HCT116 (cell line): ENCODE measurements around the gene COA3. TPM values are rescaled to one million over a fixed set of nuclear protein-coding genes. Genes with fewer than 3 reads are reported as not detected.

Experiments
- ATAC-seq: fragments of 200-7000 bp; cut with Tn5 transposase; 2 replicates; pipeline ENCODE4 v1.9.1; 2020; ENCODE audit warnings: mild to moderate bottlenecking, moderate library complexity
- BruUV-seq: library from RNA; stranded (reverse); fragments of 400-500 nt; replicated peaks from 2 replicates; lab custom pipeline; 2021; lab: Mats Ljungman, UMichigan
- CTCF ChIA-PET: fragments of 300-600 bp; sonication (Branson Sonifier 250); formaldehyde crosslinking; loops from one replicate; lab custom pipeline; 2021; ENCODE audit warnings: antibody characterized with exemption; lab: Charles Lee
- POLR2A ChIA-PET: fragments of 300-600, 350-600 bp; sonication (Branson Sonifier 250); formaldehyde crosslinking; loops from one replicate; lab custom pipeline; 2021; ENCODE audit warnings: antibody characterized with exemption; lab: Charles Lee
- RAD21 ChIA-PET, 2 experiments: fragments of 300-600 bp; sonication (Branson Sonifier 250); formaldehyde crosslinking; loops; one replicate each; lab custom pipeline; 2023; ENCODE audit warnings: low total read pairs in 2 of 2; ENCODE audit not compliant: uncharacterized antibody in 2 of 2, unreplicated experiment in 2 of 2, low non-redundant PET in 1 of 2; lab: Charles Lee
- DNase-seq: peaks from one replicate; pipeline ENCODE4 v3.0.0-alpha.2; 2010; ENCODE audit warnings: low read depth, low spot score
- H2AFZ ChIP-seq: fragments of 200-600 bp; shearing (Covaris generic), sonication (generic); 2 replicates; pipeline ENCODE4 v1.6.1; 2017; ENCODE audit warnings: low read depth, mixed run types, mixed read lengths, antibody characterized with exemption, low read length; ENCODE audit not compliant: poor library complexity, severe bottlenecking
- H3K27ac ChIP-seq: 2 replicates; pipeline ENCODE4 v1.5.1; 2012; ENCODE audit warnings: low read depth, low read length
- H3K27me3 ChIP-seq: fragments of 200-600 bp; sonication (generic); 2 replicates; pipeline ENCODE4 v1.6.1; 2016; ENCODE audit warnings: mixed run types, low read length, mixed read lengths; ENCODE audit not compliant: insufficient read depth
- H3K36me3 ChIP-seq, 2 experiments: fragments of 200-500 bp in 1 of 2; fragments of 200-600 bp in 1 of 2; sonication (Bioruptor generic) in 1 of 2; sonication (generic) in 1 of 2; 2 replicates each; pipeline versions ENCODE4 v1.5.1 to v1.6.1; 2014 to 2016; ENCODE audit warnings: low read length in 2 of 2, inconsistent platforms in 1 of 2, mixed read lengths in 1 of 2, mixed run types in 1 of 2; ENCODE audit not compliant: insufficient read depth in 2 of 2, control insufficient read depth in 1 of 2
- H3K4me1 ChIP-seq, 2 experiments: fragments of 200-600 bp in 1 of 2; sonication (generic) in 1 of 2; 2 replicates each; pipeline versions ENCODE4 v1.5.1 to v1.6.1; 2012 to 2017; ENCODE audit warnings: low read length in 2 of 2, inconsistent platforms in 1 of 2, mild to moderate bottlenecking in 1 of 2, mixed read lengths in 1 of 2, mixed run types in 1 of 2, moderate library complexity in 1 of 2; ENCODE audit not compliant: insufficient read depth in 2 of 2, control insufficient read depth in 1 of 2
- H3K4me2 ChIP-seq: fragments of 200-600 bp; sonication (generic); 2 replicates; pipeline ENCODE4 v1.6.1; 2017; ENCODE audit warnings: mixed run types, low read length, mixed read lengths
- H3K4me3 ChIP-seq, 2 experiments: fragments of 200-600 bp in 1 of 2; sonication (generic) in 1 of 2; replicated peaks in 1 of 2; 2 replicates each; pipeline ENCODE4 v1.5.1; 2011 to 2016; ENCODE audit warnings: low read length in 2 of 2, control low read depth in 1 of 2, low read depth in 1 of 2, mild to moderate bottlenecking in 1 of 2, mixed read lengths in 1 of 2, mixed run types in 1 of 2
- H3K79me2 ChIP-seq: fragments of 200-600 bp; sonication (generic); 2 replicates; pipeline ENCODE4 v1.6.1; 2017; ENCODE audit warnings: mild to moderate bottlenecking, mixed run types, low read length, moderate library complexity, mixed read lengths; ENCODE audit not compliant: insufficient read depth
- H3K9ac ChIP-seq: fragments of 200-600 bp; sonication (generic); 2 replicates; pipeline ENCODE4 v1.6.1; 2016; ENCODE audit warnings: low read length, mixed read lengths
- H3K9me2 ChIP-seq: fragments of 200-600 bp; sonication (generic), shearing (Covaris generic); 2 replicates; pipeline ENCODE4 v1.6.1; 2017; ENCODE audit warnings: mixed run types, mild to moderate bottlenecking, moderate library complexity; ENCODE audit not compliant: insufficient read depth
- H3K9me3 ChIP-seq, 2 experiments: fragments of 200-500 bp in 1 of 2; fragments of 200-600 bp in 1 of 2; sonication (Bioruptor generic) in 1 of 2; sonication (generic) in 1 of 2; 2 replicates each; pipeline ENCODE4 v1.6.1; 2014 to 2017; ENCODE audit warnings: low read length in 2 of 2, mixed read lengths in 2 of 2, inconsistent platforms in 1 of 2, low read depth in 1 of 2, mild to moderate bottlenecking in 1 of 2, mixed run types in 1 of 2, moderate library complexity in 1 of 2; ENCODE audit not compliant: control insufficient read depth in 1 of 2, insufficient read depth in 1 of 2
- H4K20me1 ChIP-seq: fragments of 200-600 bp; sonication (generic), shearing (Covaris generic); 2 replicates; pipeline ENCODE4 v1.6.1; 2017; ENCODE audit warnings: mixed run types, mild to moderate bottlenecking, moderate library complexity; ENCODE audit not compliant: insufficient read depth
- ATF3 ChIP-seq: IDR thresholded peaks from 2 replicates; pipeline ENCODE4 v1.6.1; 2012
- CEBPB ChIP-seq: IDR thresholded peaks from 2 replicates; pipeline ENCODE4 v1.6.1; 2012; ENCODE audit warnings: low read depth
- EGR1 ChIP-seq: IDR thresholded peaks from 2 replicates; pipeline ENCODE4 v1.6.1; 2012; ENCODE audit warnings: low read depth
- ELF1 ChIP-seq: IDR thresholded peaks from 2 replicates; pipeline ENCODE4 v1.6.1; 2012; ENCODE audit warnings: low read depth, borderline replicate concordance
- EZH2phosphoT487 ChIP-seq: fragments of 200-600 bp; IDR thresholded peaks from 2 replicates; pipeline ENCODE4 v1.6.1; 2018; ENCODE audit warnings: antibody characterized with exemption, borderline replicate concordance
- FOSL1 ChIP-seq: IDR thresholded peaks from 2 replicates; pipeline ENCODE4 v1.6.1; 2012; ENCODE audit warnings: low read depth
- JUND ChIP-seq: IDR thresholded peaks from 2 replicates; pipeline ENCODE4 v1.6.1; 2012
- POLR2A ChIP-seq: IDR thresholded peaks from 2 replicates; pipeline ENCODE4 v1.7.0; 2011; ENCODE audit warnings: borderline replicate concordance; ENCODE audit not compliant: insufficient read depth, insufficient read length; ENCODE audit errors: extremely low read depth
- POLR2AphosphoS5 ChIP-seq: IDR thresholded peaks from 2 replicates; pipeline ENCODE4 v1.6.1; 2011; ENCODE audit warnings: mild to moderate bottlenecking, low read depth, low read length, moderate library complexity
- RAD21 ChIP-seq: IDR thresholded peaks from 2 replicates; pipeline ENCODE4 v1.6.1; 2012; ENCODE audit warnings: low read depth, mild to moderate bottlenecking
- SP1 ChIP-seq: IDR thresholded peaks from 2 replicates; pipeline ENCODE4 v1.6.1; 2012; ENCODE audit warnings: low read depth
- SRF ChIP-seq: IDR thresholded peaks from 2 replicates; pipeline ENCODE4 v1.6.1; 2012; ENCODE audit warnings: low read depth
- TCF7L2 ChIP-seq: IDR thresholded peaks from 2 replicates; pipeline ENCODE4 v1.7.0; 2011; ENCODE audit warnings: borderline replicate concordance, inconsistent platforms; ENCODE audit not compliant: insufficient read depth, insufficient read length; ENCODE audit errors: extremely low read depth
- YY1 ChIP-seq: IDR thresholded peaks from 2 replicates; pipeline ENCODE4 v1.6.1; 2011; ENCODE audit warnings: low read length, low read depth, moderate library complexity, mild to moderate bottlenecking; ENCODE audit not compliant: insufficient replicate concordance; ENCODE audit errors: extremely low read depth
- ZFX ChIP-seq: fragments of 450-650 bp; IDR thresholded peaks from 2 replicates; pipeline ENCODE4 v1.6.1; 2017
- intact Hi-C: fragments of 100-400 bp; cut with micrococcal nuclease; formaldehyde crosslinking; loops from 2 replicates; pipeline ENCODE4 v1.10.0; 2022
- total RNA-seq: library from RNA; stranded (reverse); gene quantifications from one replicate; pipeline ENCODE4 v1.2.1, GENCODE V29; 2021; ENCODE audit not compliant: unreplicated experiment
- TF ChIP-seq, protein P1 (sequence below), 3 experiments: fragments of 200-600 bp in 1 of 3; sonication (generic) in 1 of 3; IDR thresholded peaks in 2 of 3; conservative IDR thresholded peaks in 1 of 3; 2 replicates each; pipeline ENCODE4 v1.5.1; 2012 to 2017; ENCODE audit warnings: low read depth in 2 of 3, low read length in 2 of 3, antibody characterized with exemption in 1 of 3, borderline replicate concordance in 1 of 3, control low read depth in 1 of 3, mild to moderate bottlenecking in 1 of 3, mixed read lengths in 1 of 3, mixed run types in 1 of 3, moderate library complexity in 1 of 3; ENCODE audit not compliant: insufficient read depth in 1 of 3
- TF ChIP-seq, protein P2 (sequence below): IDR thresholded peaks from 2 replicates; pipeline ENCODE4 v1.6.1; 2012; ENCODE audit warnings: low read depth
- TF ChIP-seq, protein P3 (sequence below): IDR thresholded peaks from 2 replicates; pipeline ENCODE4 v1.6.1; 2012
- TF ChIP-seq, protein P4 (sequence below): IDR thresholded peaks from 2 replicates; pipeline ENCODE4 v1.6.1; 2011; ENCODE audit warnings: mild to moderate bottlenecking, low read length, moderate library complexity; ENCODE audit not compliant: insufficient replicate concordance; ENCODE audit errors: extremely low read depth

Gene COA3
- total RNA-seq, 1 experiment from 2014 or later = 37.1 TPM

- no peak overlapping the region for H3K9ac ChIP-seq
- H3K4me1 ChIP-seq = no peaks in the 10 kb centered on the region
- no peaks in the 10 kb centered on the region for H3K79me2 ChIP-seq
- no peak overlapping the region for H3K27ac ChIP-seq
- DNase-seq (no peak), ATAC-seq (no peak)
- H3K4me3 ChIP-seq = no peak overlapping the region
- no peak overlapping the region for H3K4me2 ChIP-seq
- no peaks in the 10 kb centered on the region for H3K9me2 ChIP-seq
- H3K9me3 ChIP-seq = no peaks in the 10 kb centered on the region
- no peaks in the 10 kb centered on the region for H3K27me3 ChIP-seq
- intact Hi-C loops = no loop called here
- TF ChIP-seq POLR2AphosphoS5 (no peak), RAD21 (no peak), SP1 (no peak), ELF1 (no peak), EZH2phosphoT487 (no peak), YY1 (no peak), SRF (no peak), CEBPB (no peak), JUND (no peak), EGR1 (no peak), POLR2A (no peak), FOSL1 (no peak), ATF3 (no peak), TCF7L2 (no peak), ZFX (no peak)
- TF ChIP-seq, protein P1, sequence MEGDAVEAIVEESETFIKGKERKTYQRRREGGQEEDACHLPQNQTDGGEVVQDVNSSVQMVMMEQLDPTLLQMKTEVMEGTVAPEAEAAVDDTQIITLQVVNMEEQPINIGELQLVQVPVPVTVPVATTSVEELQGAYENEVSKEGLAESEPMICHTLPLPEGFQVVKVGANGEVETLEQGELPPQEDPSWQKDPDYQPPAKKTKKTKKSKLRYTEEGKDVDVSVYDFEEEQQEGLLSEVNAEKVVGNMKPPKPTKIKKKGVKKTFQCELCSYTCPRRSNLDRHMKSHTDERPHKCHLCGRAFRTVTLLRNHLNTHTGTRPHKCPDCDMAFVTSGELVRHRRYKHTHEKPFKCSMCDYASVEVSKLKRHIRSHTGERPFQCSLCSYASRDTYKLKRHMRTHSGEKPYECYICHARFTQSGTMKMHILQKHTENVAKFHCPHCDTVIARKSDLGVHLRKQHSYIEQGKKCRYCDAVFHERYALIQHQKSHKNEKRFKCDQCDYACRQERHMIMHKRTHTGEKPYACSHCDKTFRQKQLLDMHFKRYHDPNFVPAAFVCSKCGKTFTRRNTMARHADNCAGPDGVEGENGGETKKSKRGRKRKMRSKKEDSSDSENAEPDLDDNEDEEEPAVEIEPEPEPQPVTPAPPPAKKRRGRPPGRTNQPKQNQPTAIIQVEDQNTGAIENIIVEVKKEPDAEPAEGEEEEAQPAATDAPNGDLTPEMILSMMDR (IDR thresholded peaks at IDR 0.05 in 2 of 3, conservative IDR thresholded peaks at IDR 0.05 in 1 of 3; ENCODE audit: borderline replicate concordance in 1 of 3, insufficient read depth in 1 of 3, low read depth in 2 of 3, low read length in 2 of 3) = no peak
- TF ChIP-seq, protein P2, sequence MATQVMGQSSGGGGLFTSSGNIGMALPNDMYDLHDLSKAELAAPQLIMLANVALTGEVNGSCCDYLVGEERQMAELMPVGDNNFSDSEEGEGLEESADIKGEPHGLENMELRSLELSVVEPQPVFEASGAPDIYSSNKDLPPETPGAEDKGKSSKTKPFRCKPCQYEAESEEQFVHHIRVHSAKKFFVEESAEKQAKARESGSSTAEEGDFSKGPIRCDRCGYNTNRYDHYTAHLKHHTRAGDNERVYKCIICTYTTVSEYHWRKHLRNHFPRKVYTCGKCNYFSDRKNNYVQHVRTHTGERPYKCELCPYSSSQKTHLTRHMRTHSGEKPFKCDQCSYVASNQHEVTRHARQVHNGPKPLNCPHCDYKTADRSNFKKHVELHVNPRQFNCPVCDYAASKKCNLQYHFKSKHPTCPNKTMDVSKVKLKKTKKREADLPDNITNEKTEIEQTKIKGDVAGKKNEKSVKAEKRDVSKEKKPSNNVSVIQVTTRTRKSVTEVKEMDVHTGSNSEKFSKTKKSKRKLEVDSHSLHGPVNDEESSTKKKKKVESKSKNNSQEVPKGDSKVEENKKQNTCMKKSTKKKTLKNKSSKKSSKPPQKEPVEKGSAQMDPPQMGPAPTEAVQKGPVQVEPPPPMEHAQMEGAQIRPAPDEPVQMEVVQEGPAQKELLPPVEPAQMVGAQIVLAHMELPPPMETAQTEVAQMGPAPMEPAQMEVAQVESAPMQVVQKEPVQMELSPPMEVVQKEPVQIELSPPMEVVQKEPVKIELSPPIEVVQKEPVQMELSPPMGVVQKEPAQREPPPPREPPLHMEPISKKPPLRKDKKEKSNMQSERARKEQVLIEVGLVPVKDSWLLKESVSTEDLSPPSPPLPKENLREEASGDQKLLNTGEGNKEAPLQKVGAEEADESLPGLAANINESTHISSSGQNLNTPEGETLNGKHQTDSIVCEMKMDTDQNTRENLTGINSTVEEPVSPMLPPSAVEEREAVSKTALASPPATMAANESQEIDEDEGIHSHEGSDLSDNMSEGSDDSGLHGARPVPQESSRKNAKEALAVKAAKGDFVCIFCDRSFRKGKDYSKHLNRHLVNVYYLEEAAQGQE = no peak
- TF ChIP-seq, protein P3, sequence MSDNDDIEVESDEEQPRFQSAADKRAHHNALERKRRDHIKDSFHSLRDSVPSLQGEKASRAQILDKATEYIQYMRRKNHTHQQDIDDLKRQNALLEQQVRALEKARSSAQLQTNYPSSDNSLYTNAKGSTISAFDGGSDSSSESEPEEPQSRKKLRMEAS = no peak
- TF ChIP-seq, protein P4, sequence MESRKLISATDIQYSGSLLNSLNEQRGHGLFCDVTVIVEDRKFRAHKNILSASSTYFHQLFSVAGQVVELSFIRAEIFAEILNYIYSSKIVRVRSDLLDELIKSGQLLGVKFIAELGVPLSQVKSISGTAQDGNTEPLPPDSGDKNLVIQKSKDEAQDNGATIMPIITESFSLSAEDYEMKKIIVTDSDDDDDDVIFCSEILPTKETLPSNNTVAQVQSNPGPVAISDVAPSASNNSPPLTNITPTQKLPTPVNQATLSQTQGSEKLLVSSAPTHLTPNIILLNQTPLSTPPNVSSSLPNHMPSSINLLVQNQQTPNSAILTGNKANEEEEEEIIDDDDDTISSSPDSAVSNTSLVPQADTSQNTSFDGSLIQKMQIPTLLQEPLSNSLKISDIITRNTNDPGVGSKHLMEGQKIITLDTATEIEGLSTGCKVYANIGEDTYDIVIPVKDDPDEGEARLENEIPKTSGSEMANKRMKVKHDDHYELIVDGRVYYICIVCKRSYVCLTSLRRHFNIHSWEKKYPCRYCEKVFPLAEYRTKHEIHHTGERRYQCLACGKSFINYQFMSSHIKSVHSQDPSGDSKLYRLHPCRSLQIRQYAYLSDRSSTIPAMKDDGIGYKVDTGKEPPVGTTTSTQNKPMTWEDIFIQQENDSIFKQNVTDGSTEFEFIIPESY = no peak
- no TSS peak for BruUV-seq
- no peaks in the 10 kb centered on the region for H4K20me1 ChIP-seq
- H3K36me3 ChIP-seq = peaks cover 53 to 55% of the 10 kb centered on the region in 2 experiments
- POLR2A ChIA-PET = interaction anchor here (1.7 kb wide), 1 partner anchor 9 kb away, joined by 5 read pairs; the partner anchor contains the start of gene BECN1
- no peak overlapping the region for H2AFZ ChIP-seq
- CTCF ChIA-PET = interaction anchor here (1.0 kb wide), 1 partner anchor 9 kb away, joined by 3 read pairs; the partner anchor contains the start of gene BECN1
- RAD21 ChIA-PET = no interaction called here
Observed at GRCh38 chr17:42814633-42815399, 16.3 kb upstream of the COA3 start.
